Ectodermal cell (in vitro differentiated cells): ENCODE measurements around the gene TADA2B. TPM values are rescaled to one million over a fixed set of nuclear protein-coding genes. Genes with fewer than 3 reads are reported as not detected.

Source experiments
- H3K27ac ChIP-seq: 2 replicates; pipeline ENCODE4 v1.7.0; 2013; ENCODE audit warnings: mild to moderate bottlenecking, low read depth, low read length; ENCODE audit not compliant: insufficient read depth, poor library complexity, severe bottlenecking
- H3K27me3 ChIP-seq: 2 replicates; pipeline ENCODE4 v1.7.0; 2013; ENCODE audit warnings: mild to moderate bottlenecking, low read length; ENCODE audit not compliant: insufficient read depth, control insufficient read depth, poor library complexity, severe bottlenecking
- H3K36me3 ChIP-seq: one replicate; pipeline ENCODE4 v1.7.0; 2013; ENCODE audit warnings: low read length; ENCODE audit not compliant: control insufficient read depth, insufficient read depth
- H3K4me1 ChIP-seq: one replicate; pipeline ENCODE4 v1.7.0; 2013; ENCODE audit warnings: low read length; ENCODE audit not compliant: control insufficient read depth, insufficient read depth
- H3K4me3 ChIP-seq: 2 replicates; pipeline ENCODE4 v1.7.0; 2013; ENCODE audit warnings: low read depth, low read length, control low read depth; ENCODE audit not compliant: insufficient read depth
- H3K9me3 ChIP-seq: 2 replicates; pipeline ENCODE4 v1.7.0; 2013; ENCODE audit warnings: mild to moderate bottlenecking, low read length, moderate library complexity; ENCODE audit not compliant: control insufficient read depth
- WGBS, 2 experiments: methylation state at CpG; one replicate each; pipeline ENCODE4 v1.1.7; 2013; ENCODE audit warnings: missing lambda C conversion rate in 2 of 2; 5-methylcytosine and 5-hydroxymethylcytosine counted together
- polyA plus RNA-seq, 4 experiments: library from polyadenylated mRNA; stranded (reverse); fragments of 50-300 nt; gene quantifications; one replicate each; pipeline ENCODE4 v1.2.3, GENCODE V29; 2013

TADA2B gene, protein sequence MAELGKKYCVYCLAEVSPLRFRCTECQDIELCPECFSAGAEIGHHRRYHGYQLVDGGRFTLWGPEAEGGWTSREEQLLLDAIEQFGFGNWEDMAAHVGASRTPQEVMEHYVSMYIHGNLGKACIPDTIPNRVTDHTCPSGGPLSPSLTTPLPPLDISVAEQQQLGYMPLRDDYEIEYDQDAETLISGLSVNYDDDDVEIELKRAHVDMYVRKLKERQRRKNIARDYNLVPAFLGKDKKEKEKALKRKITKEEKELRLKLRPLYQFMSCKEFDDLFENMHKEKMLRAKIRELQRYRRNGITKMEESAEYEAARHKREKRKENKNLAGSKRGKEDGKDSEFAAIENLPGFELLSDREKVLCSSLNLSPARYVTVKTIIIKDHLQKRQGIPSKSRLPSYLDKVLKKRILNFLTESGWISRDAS
- 17.7 TPM for polyA plus RNA-seq (2013, experiment 1 of 4)
- 15.1 TPM for polyA plus RNA-seq (2013, experiment 2 of 4)
- polyA plus RNA-seq (2013, experiment 3 of 4), result 13.5 TPM
- 14.6 TPM for polyA plus RNA-seq (2013, experiment 4 of 4)

DNA sequence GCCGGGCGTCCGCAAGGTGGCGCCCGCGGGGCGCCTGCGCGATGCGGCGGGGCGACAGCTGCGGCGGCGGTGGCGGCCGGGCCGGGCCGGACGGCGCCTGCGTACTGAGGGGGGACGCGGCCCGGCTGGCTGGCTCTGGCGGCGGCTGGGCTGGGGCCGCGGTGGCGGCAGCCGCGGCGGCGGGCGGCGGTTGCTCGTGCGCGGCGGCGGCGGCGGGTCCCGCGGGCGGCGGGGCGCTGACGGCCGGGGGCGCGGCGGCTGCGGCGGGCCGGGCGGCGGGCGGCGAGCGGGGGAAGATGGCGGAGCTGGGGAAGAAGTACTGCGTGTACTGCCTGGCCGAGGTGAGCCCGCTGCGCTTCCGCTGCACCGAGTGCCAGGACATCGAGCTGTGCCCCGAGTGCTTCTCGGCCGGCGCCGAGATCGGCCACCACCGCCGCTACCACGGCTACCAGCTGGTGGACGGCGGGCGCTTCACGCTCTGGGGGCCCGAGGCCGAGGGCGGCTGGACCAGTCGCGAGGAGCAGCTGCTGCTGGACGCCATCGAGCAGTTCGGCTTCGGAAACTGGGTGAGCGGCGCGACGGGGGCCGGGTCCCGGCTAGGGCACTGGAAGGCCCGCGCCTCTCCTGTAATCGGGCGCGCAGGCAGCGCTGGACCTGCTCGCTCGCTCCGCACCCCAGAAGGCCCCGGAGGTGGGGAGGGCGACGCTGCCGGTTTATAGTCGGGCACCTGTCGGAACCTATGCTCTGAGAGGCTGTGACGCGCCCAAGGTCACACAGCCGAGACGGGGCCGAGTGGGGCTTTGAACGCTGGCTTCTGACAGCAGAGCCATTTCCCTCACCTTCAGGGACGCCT is at the start of gene TADA2B:
TADA2B (plus strand) TSS at position 89 of the 853 bp plus-strand sequence; CDS start at position 297, 208 bp downstream.
- no peaks in the 10 kb centered on the region for H3K9me3 ChIP-seq
- peak within 1 kb of the TSS; percentile 72 for H3K4me3 ChIP-seq
- H3K27me3 ChIP-seq, result peaks cover 29% of the 10 kb centered on the region
- no peaks in the 10 kb centered on the region for H3K36me3 ChIP-seq
- peaks cover 11% of the 10 kb centered on the region for H3K4me1 ChIP-seq
- 1% methylated on average over 119 of the region's 119 CpGs for WGBS, 2 experiments
- peak within 1 kb of the TSS; percentile 64 for H3K27ac ChIP-seq

DNA sequence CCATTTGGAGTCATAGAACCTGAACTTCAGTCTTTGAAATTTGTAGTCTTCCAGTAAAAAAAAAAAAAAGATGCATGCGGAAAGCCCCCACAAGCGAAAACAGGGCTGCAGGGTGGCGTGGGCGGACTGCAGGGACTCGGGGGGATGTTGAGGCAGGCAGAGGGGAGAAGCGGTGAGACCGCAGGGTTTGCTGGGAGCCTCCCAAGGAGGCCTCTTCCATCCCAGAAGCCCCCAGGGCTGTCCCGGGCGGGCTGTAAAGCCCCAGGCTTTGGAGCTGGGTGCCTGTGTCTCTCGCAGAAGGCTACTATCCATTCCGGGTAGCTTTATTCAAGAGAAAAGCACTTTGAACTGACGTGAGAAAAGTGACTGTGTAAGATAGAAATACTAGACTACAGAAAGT is 46.7 kb upstream of the TADA2B start:
- H3K36me3 ChIP-seq, result peaks cover 46% of the 10 kb centered on the region
- no peaks in the 10 kb centered on the region for H3K27me3 ChIP-seq
- peaks cover 4% of the 10 kb centered on the region for H3K4me1 ChIP-seq
- no peaks in the 10 kb centered on the region for H3K9me3 ChIP-seq
- WGBS, 2 experiments, result 98% methylated on average over 12 of the region's 12 CpGs
- H3K4me3 ChIP-seq, result no peak overlapping the region
- no peak overlapping the region for H3K27ac ChIP-seq

DNA sequence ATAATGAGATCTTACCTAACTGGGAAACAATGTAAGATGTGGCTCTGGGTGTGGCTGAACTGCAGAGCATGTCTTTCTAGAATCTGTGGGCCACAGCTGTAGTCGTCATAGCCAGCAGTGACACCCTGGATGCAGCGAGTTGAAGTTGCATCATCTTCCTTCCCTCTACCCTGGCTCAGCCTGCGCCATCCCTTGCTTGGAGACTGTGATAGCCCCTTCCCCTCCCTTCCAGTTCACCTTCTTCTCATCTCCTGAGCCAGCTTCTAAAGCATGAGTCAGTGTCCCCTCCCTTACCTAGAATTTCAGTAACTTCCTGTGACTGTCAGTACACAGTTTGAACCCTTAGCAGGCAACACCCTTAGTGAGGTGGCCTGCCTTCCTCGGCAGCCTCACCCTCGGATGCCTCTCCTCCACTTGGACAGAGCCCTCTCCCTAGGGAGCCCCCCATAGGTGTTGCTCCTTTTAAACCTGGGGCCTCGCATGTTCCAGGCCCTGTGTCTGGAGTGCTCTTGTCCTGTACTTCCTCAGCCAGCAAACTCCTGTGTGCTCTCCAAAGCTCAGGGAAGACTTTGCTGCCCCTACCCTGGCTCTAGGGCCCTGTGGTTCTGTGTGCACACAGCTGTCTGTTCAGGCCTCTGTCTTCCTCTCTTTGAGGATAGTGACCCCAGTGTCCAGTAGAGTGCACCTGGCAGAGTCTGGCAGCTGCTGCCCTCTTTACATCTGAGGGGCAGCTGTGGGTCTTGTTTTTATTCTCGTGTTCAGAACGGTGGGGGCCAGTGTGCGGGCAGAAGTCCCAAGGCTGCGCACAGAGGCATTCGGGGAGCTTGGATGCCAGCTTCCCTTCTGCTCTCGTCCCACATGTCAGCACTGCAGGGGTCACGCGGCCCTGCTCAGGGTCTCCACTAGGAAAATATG is 43.7 kb upstream of the TADA2B start:
- peaks cover 52% of the 10 kb centered on the region for H3K36me3 ChIP-seq
- no peaks in the 10 kb centered on the region for H3K27me3 ChIP-seq
- H3K4me1 ChIP-seq, result peaks cover 4% of the 10 kb centered on the region
- H3K9me3 ChIP-seq, result no peaks in the 10 kb centered on the region
- WGBS, 2 experiments, result 96 to 97% methylated on average over 14 of the region's 14 CpGs
- H3K4me3 ChIP-seq, result no peak overlapping the region
- H3K27ac ChIP-seq, result no peak overlapping the region

GRCh38 chr4:7000421-7001176 is 42.6 kb upstream of the TADA2B start:
- H3K4me1 ChIP-seq, result peaks cover 4% of the 10 kb centered on the region
- no peaks in the 10 kb centered on the region for H3K9me3 ChIP-seq
- WGBS, 2 experiments, result 96 to 98% methylated on average over 18 of the region's 18 CpGs
- H3K27ac ChIP-seq, result no peak overlapping the region
- H3K36me3 ChIP-seq, result peaks cover 44% of the 10 kb centered on the region
- no peak overlapping the region for H3K4me3 ChIP-seq
- H3K27me3 ChIP-seq, result no peaks in the 10 kb centered on the region

- Histone ChIP-seq H3K9me3 (no peaks in the 10 kb centered on the region), H3K4me3 (no peak overlapping the region), H3K27ac (no peak overlapping the region), H3K36me3 (peaks cover 41% of the 10 kb centered on the region), H3K4me1 (peaks cover 4% of the 10 kb centered on the region), H3K27me3 (no peaks in the 10 kb centered on the region)
- WGBS, 2 experiments, result 95 to 96% methylated on average over 7 of the region's 7 CpGs
Measured at GRCh38 chr4:7001271-7001670, 41.9 kb upstream of the TADA2B start.

GRCh38 chr4:7002336-7002735 is 40.8 kb upstream of the TADA2B start:
- Histone ChIP-seq H3K36me3 (peaks cover 32% of the 10 kb centered on the region), H3K4me3 (no peak overlapping the region), H3K27me3 (no peaks in the 10 kb centered on the region), H3K27ac (no peak overlapping the region), H3K9me3 (no peaks in the 10 kb centered on the region), H3K4me1 (peaks cover 5% of the 10 kb centered on the region)
- 93 to 94% methylated on average over 7 of the region's 7 CpGs for WGBS, 2 experiments

- no peak overlapping the region for H3K27ac ChIP-seq
Measured at GRCh38 chr4:7003176-7003878, 39.8 kb upstream of the TADA2B start.

GRCh38 chr4:7003879-7004240 is 39.3 kb upstream of the TADA2B start:
- peaks cover 14% of the 10 kb centered on the region for H3K4me1 ChIP-seq
- peaks cover 29% of the 10 kb centered on the region for H3K36me3 ChIP-seq
- H3K27ac ChIP-seq, result no peak overlapping the region
- H3K27me3 ChIP-seq, result no peaks in the 10 kb centered on the region
- H3K4me3 ChIP-seq, result no peak overlapping the region
- no peaks in the 10 kb centered on the region for H3K9me3 ChIP-seq
- WGBS, 2 experiments, result 94 to 95% methylated on average over 8 of the region's 8 CpGs

More at GRCh38 chr4:7003176-7003878, 39.8 kb upstream of the TADA2B start:
- WGBS, 2 experiments, result 91 to 92% methylated on average over 11 of the region's 11 CpGs
- Histone ChIP-seq H3K4me1 (peaks cover 14% of the 10 kb centered on the region), H3K36me3 (peaks cover 32% of the 10 kb centered on the region), H3K9me3 (no peaks in the 10 kb centered on the region), H3K27me3 (no peaks in the 10 kb centered on the region), H3K4me3 (no peak overlapping the region)

DNA sequence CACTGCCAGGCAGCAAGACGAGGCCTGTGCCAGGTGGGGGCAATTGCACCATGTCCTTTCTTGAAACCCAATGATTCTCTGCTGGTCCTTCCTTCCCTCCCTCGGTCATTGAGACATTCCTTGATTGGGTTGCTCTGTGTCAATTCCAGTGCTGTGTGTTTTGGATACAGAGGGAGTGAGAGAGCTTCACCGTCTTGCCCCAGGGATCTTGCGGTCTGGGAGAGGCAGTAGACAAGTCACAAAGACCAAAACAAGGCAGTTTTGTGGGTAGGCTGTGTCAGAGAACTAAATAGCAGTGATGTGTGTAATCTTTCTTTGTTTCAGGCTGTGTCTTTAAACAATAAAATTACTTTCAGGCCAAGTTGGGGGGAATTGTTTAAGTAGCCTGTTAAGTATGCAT is 38.8 kb upstream of the TADA2B start:
- H3K27ac ChIP-seq, result no peak overlapping the region
- H3K4me1 ChIP-seq, result peaks cover 14% of the 10 kb centered on the region
- no peaks in the 10 kb centered on the region for H3K9me3 ChIP-seq
- peaks cover 28% of the 10 kb centered on the region for H3K36me3 ChIP-seq
- WGBS, 2 experiments, result 89 to 96% methylated on average over 4 of the region's 4 CpGs
- H3K4me3 ChIP-seq, result no peak overlapping the region
- H3K27me3 ChIP-seq, result no peaks in the 10 kb centered on the region
